ENCODE measurements around the gene MAP6D1. TPM values are rescaled to one million over a fixed set of nuclear protein-coding genes. Genes with fewer than 3 reads are reported as not detected.

The MAP6D1 gene
- polyA plus RNA-seq, 1 donor from 2014 or later, result 3.1 TPM

- H4K20me1 ChIP-seq (ENCODE audit: insufficient read depth), result no peaks in the 10 kb centered on the region
- no peak overlapping the region for H3K27ac ChIP-seq (ENCODE audit: low read length)
- H3F3A ChIP-seq (ENCODE audit: insufficient read depth, low read length, poor library complexity, severe bottlenecking), result no peaks in the 10 kb centered on the region
- H3K9me2 ChIP-seq (ENCODE audit: insufficient read depth, low read length), result no peaks in the 10 kb centered on the region
- no peak overlapping the region for H2AFZ ChIP-seq (ENCODE audit: low read depth, low read length)
- H3K27me3 ChIP-seq (ENCODE audit: insufficient read depth, low read depth, low read length), result no peaks in the 10 kb centered on the region
- H3K9ac ChIP-seq (ENCODE audit: low read length), result no peak overlapping the region
- TF ChIP-seq MXI1 (conservative IDR thresholded peaks at IDR 0.05; ENCODE audit: poor library complexity, severe bottlenecking), result no peak
- no peak for TF ChIP-seq TAF1 (IDR thresholded peaks at IDR 0.05; ENCODE audit: low read depth)
- no peak for TF ChIP-seq CTCF (IDR thresholded peaks at IDR 0.05; ENCODE audit: poor library complexity, severe bottlenecking)
- TF ChIP-seq REST (IDR thresholded peaks at IDR 0.05; ENCODE audit: borderline replicate concordance), result no peak
- no peak for TF ChIP-seq SMC3 (conservative IDR thresholded peaks at IDR 0.05; ENCODE audit: poor library complexity)
- no peak for TF ChIP-seq EP300 (conservative IDR thresholded peaks at IDR 0.05; ENCODE audit: poor library complexity, severe bottlenecking)
- no peak for TF ChIP-seq EZH2 (IDR thresholded peaks at IDR 0.05; ENCODE audit: borderline replicate concordance, insufficient read depth, low read length, poor library complexity, severe bottlenecking)
- no peak for TF ChIP-seq POLR2AphosphoS5 (IDR thresholded peaks at IDR 0.05)
- H3K9me3 ChIP-seq (ENCODE audit: low read length), result no peaks in the 10 kb centered on the region
- H3K4me2 ChIP-seq (ENCODE audit: low read length), result no peak overlapping the region
- H3K36me3 ChIP-seq (ENCODE audit: insufficient read depth, low read length), result peaks cover 11% of the 10 kb centered on the region
- H3K79me2 ChIP-seq (replicated peaks; ENCODE audit: insufficient read depth, low read length), result no peaks in the 10 kb centered on the region
- H3K4me3 ChIP-seq (ENCODE audit: low read length), result no peak overlapping the region
Observed at GRCh38 chr3:183794452-183794851, 30.9 kb downstream of the MAP6D1 start.

- no peaks in the 10 kb centered on the region for H3K79me2 ChIP-seq (replicated peaks; ENCODE audit: insufficient read depth, low read length)
- H3K4me3 ChIP-seq (ENCODE audit: low read length), result no peak overlapping the region
- TF ChIP-seq RAD21 (conservative IDR thresholded peaks at IDR 0.05) (no peak), CTCF (IDR thresholded peaks at IDR 0.05; ENCODE audit: poor library complexity, severe bottlenecking) (no peak)
- H3K4me2 ChIP-seq (ENCODE audit: low read length), result no peak overlapping the region
- H3K9ac ChIP-seq (ENCODE audit: low read length), result no peak overlapping the region
- peaks cover 10% of the 10 kb centered on the region for H3K36me3 ChIP-seq (ENCODE audit: insufficient read depth, low read length)
- H3K27ac ChIP-seq (ENCODE audit: low read length), result no peak overlapping the region
- no peaks in the 10 kb centered on the region for H3K9me3 ChIP-seq (ENCODE audit: low read length)
- no peaks in the 10 kb centered on the region for H3K27me3 ChIP-seq (ENCODE audit: insufficient read depth, low read depth, low read length)
- no peaks in the 10 kb centered on the region for H4K20me1 ChIP-seq (ENCODE audit: insufficient read depth)
- H3K9me2 ChIP-seq (ENCODE audit: insufficient read depth, low read length), result no peaks in the 10 kb centered on the region
- no peaks in the 10 kb centered on the region for H3F3A ChIP-seq (ENCODE audit: insufficient read depth, low read length, poor library complexity, severe bottlenecking)
- no peak overlapping the region for H2AFZ ChIP-seq (ENCODE audit: low read depth, low read length)
Observed at GRCh38 chr3:183792976-183793375, 32.4 kb downstream of the MAP6D1 start.

Data from neural cell (in vitro differentiated cells).